HepG2 (cell line): ENCODE results near the gene IGF1. TPM values are rescaled to one million over a fixed set of nuclear protein-coding genes. Genes with fewer than 3 reads are reported as not detected.

Experiments
- ATAC-seq: fragments of 200-7000 bp; cut with Tn5 transposase; 3 replicates; pipeline ENCODE4 v1.9.1; 2020; ENCODE audit warnings: mild to moderate bottlenecking, moderate library complexity
- BruUV-seq: library from RNA; stranded (reverse); fragments of 400-500 nt; replicated peaks from 2 replicates; lab custom pipeline; 2021; lab: Mats Ljungman, UMichigan
- CTCF ChIA-PET: fragments of 300-600 bp; formaldehyde crosslinking; extraction: SDS; loops from one replicate; lab custom pipeline; 2021; ENCODE audit warnings: low total read pairs, inconsistent platforms, low intra/inter-chr PET ratio; lab: Yijun Ruan, JAX
- POLR2A ChIA-PET: fragments of 350-600 bp; sonication (Branson Sonifier 250); formaldehyde crosslinking; loops from one replicate; lab custom pipeline; 2020; ENCODE audit warnings: antibody characterized with exemption, inconsistent platforms; lab: Yijun Ruan, JAX
- DNase-seq: peaks from one replicate; pipeline ENCODE4 v3.0.0-alpha.2; 2015; ENCODE audit warnings: low spot score
- FAIRE-seq: peaks from 3 replicates; lab custom pipeline; 2011; peaks lifted over from hg19 to GRCh38; lab: Jason Lieb, UNC
- H2AFZ ChIP-seq: one replicate; pipeline ENCODE4 v1.6.1; 2011; ENCODE audit warnings: low read length, inconsistent platforms
- H3K27ac ChIP-seq: fragments of 300-600 bp; 3 replicates; pipeline ENCODE4 v1.8.0; 2011; ENCODE audit warnings: mixed run types, mild to moderate bottlenecking, mixed read lengths, low read length, inconsistent platforms; ENCODE audit not compliant: insufficient read depth; ENCODE audit errors: extremely low read length
- H3K27me3 ChIP-seq, 2 experiments: fragments of 200-600 bp in 1 of 2; 2 replicates in 1 of 2; 3 replicates in 1 of 2; pipeline versions ENCODE4 v1.6.0 to v1.8.0; 2011; ENCODE audit warnings: low read length in 2 of 2, mild to moderate bottlenecking in 2 of 2, moderate library complexity in 2 of 2, inconsistent platforms in 1 of 2; ENCODE audit not compliant: insufficient read depth in 2 of 2, control insufficient read depth in 1 of 2
- H3K36me3 ChIP-seq, 2 experiments: fragments of 200-600 bp in 1 of 2; replicated peaks in 1 of 2; 2 replicates in 1 of 2; 3 replicates in 1 of 2; pipeline versions ENCODE4 v1.5.1 to v1.8.0; 2011; ENCODE audit warnings: low read length in 2 of 2, inconsistent platforms in 1 of 2; ENCODE audit not compliant: insufficient read depth in 2 of 2, control insufficient read depth in 1 of 2
- H3K4me1 ChIP-seq: 2 replicates; pipeline ENCODE4 v1.5.1; 2012; ENCODE audit warnings: low read length, inconsistent platforms; ENCODE audit not compliant: insufficient read depth
- H3K4me2 ChIP-seq: 2 replicates; pipeline ENCODE4 v1.6.0; 2011; ENCODE audit warnings: low read depth, low read length, inconsistent platforms
- H3K4me3 ChIP-seq, 3 experiments: fragments of 200-600 bp in 1 of 3; sonication (generic), shearing (Covaris generic) in 1 of 3; replicated peaks in 1 of 3; 2 replicates each; pipeline ENCODE4 v1.5.1; 2011 to 2016; ENCODE audit warnings: low read length in 3 of 3, inconsistent platforms in 2 of 3, low read depth in 2 of 3, mild to moderate bottlenecking in 2 of 3, control low read depth in 1 of 3, mixed read lengths in 1 of 3; ENCODE audit not compliant: insufficient read depth in 1 of 3
- H3K79me2 ChIP-seq: one replicate; pipeline ENCODE4 v1.6.1; 2011; ENCODE audit warnings: low read length, inconsistent platforms; ENCODE audit not compliant: insufficient read depth
- H3K9ac ChIP-seq: 2 replicates; pipeline ENCODE4 v1.6.0; 2011; ENCODE audit warnings: mild to moderate bottlenecking, low read depth, low read length, inconsistent platforms; ENCODE audit not compliant: insufficient read depth
- H3K9me3 ChIP-seq: 2 replicates; pipeline ENCODE4 v1.5.1; 2012; ENCODE audit warnings: mild to moderate bottlenecking, low read length
- H4K20me1 ChIP-seq: 2 replicates; pipeline ENCODE4 v1.6.0; 2011; ENCODE audit warnings: inconsistent platforms, mild to moderate bottlenecking, low read length, moderate library complexity; ENCODE audit not compliant: insufficient read depth
- ARHGAP35 ChIP-seq: sonication (generic); formaldehyde crosslinking; IDR thresholded peaks from 2 replicates; pipeline ENCODE4 v1.9.0; 2022; ENCODE audit warnings: mild to moderate bottlenecking, inconsistent platforms, moderate library complexity, missing genetic modification reagents, borderline replicate concordance
- ELF4 ChIP-seq: sonication (generic); formaldehyde crosslinking; IDR thresholded peaks from 2 replicates; pipeline ENCODE4 v1.5.0; 2020; ENCODE audit warnings: missing genetic modification reagents, mild to moderate bottlenecking, moderate library complexity, borderline replicate concordance
- HIVEP1 ChIP-seq: sonication (generic); formaldehyde crosslinking; IDR thresholded peaks from 2 replicates; pipeline ENCODE4 v1.4.0; 2020; ENCODE audit warnings: mild to moderate bottlenecking, missing genetic modification reagents
- IRX3 ChIP-seq: sonication (generic); formaldehyde crosslinking; IDR thresholded peaks from 2 replicates; pipeline ENCODE4 v1.8.1; 2023; ENCODE audit warnings: mild to moderate bottlenecking, low read depth, missing genetic modification reagents, borderline replicate concordance
- KDM6A ChIP-seq: IDR thresholded peaks from 2 replicates; pipeline ENCODE4 v1.6.1; 2016; ENCODE audit warnings: low read depth
- KLF13 ChIP-seq: sonication (generic); formaldehyde crosslinking; IDR thresholded peaks from 2 replicates; pipeline ENCODE4 v1.4.0; 2020; ENCODE audit warnings: mild to moderate bottlenecking, missing genetic modification reagents
- NFE2 ChIP-seq: sonication (generic); formaldehyde crosslinking; IDR thresholded peaks from 2 replicates; pipeline ENCODE4 v1.4.0; 2020; ENCODE audit warnings: missing genetic modification reagents
- PRMT3 ChIP-seq: sonication (generic); formaldehyde crosslinking; IDR thresholded peaks from 2 replicates; pipeline ENCODE4 v1.8.1; 2022; ENCODE audit warnings: low read depth, mild to moderate bottlenecking, moderate library complexity, missing genetic modification reagents, borderline replicate concordance
- SMAD9 ChIP-seq: sonication (generic); formaldehyde crosslinking; IDR thresholded peaks from 2 replicates; pipeline ENCODE4 v1.5.1; 2020; ENCODE audit warnings: mild to moderate bottlenecking, missing genetic modification reagents
- SMARCE1 ChIP-seq: fragments of 450-650 bp; IDR thresholded peaks from 2 replicates; pipeline ENCODE4 v1.6.1; 2017; ENCODE audit warnings: borderline replicate concordance
- SP140L ChIP-seq: sonication (generic); formaldehyde crosslinking; IDR thresholded peaks from 2 replicates; pipeline ENCODE4 v1.4.0; 2020; ENCODE audit warnings: missing genetic modification reagents, borderline replicate concordance
- YEATS4 ChIP-seq: sonication (generic); formaldehyde crosslinking; IDR thresholded peaks from 2 replicates; pipeline ENCODE4 v1.4.0; 2020; ENCODE audit warnings: missing genetic modification reagents, borderline replicate concordance
- ZC3H4 ChIP-seq: sonication (generic); formaldehyde crosslinking; IDR thresholded peaks from 2 replicates; pipeline ENCODE4 v1.4.0; 2020; ENCODE audit warnings: missing genetic modification reagents, borderline replicate concordance
- ZNF232 ChIP-seq: sonication (generic); formaldehyde crosslinking; IDR thresholded peaks from 2 replicates; pipeline ENCODE4 v1.4.0; 2020; ENCODE audit warnings: missing genetic modification reagents, borderline replicate concordance
- ZNF496 ChIP-seq: sonication (generic); formaldehyde crosslinking; IDR thresholded peaks from 2 replicates; pipeline ENCODE4 v1.8.1; 2023; ENCODE audit warnings: mild to moderate bottlenecking, moderate library complexity, missing genetic modification reagents; ENCODE audit not compliant: insufficient replicate concordance
- WGBS: methylation state at CpG from one replicate; pipeline ENCODE4 v1.1.6; 2017; ENCODE audit warnings: low lambda C conversion rate; 5-methylcytosine and 5-hydroxymethylcytosine counted together
- in situ Hi-C: cut with HindIII; loops from 2 replicates; pipeline ENCODE4 v1.10.0; 2017; ENCODE audit warnings: low pct_unique_long_range_greater_than_20kb; ENCODE audit not compliant: extremely low pct_ligation_motif_present
- intact Hi-C: fragments of 100-400 bp; cut with micrococcal nuclease; formaldehyde crosslinking; loops from one replicate; pipeline ENCODE4 v1.10.0; 2022; ENCODE audit not compliant: unreplicated experiment
- polyA plus RNA-seq, 8 experiments: library from polyadenylated mRNA; depleted of rRNA in 3 of 8; stranded (reverse) in 7 of 8; unstranded in 1 of 8; fragments of >200 nt; fragmentation: Illumina TruSeq in 4 of 8; extraction: Trizol in 4 of 8; gene quantifications; 2 replicates each; pipeline versions ENCODE4 v1.2.1 to v1.2.3, GENCODE V29; 2011 to 2016; ENCODE audit warnings: low read depth in 4 of 8, missing spikeins in 1 of 8, mixed read lengths in 1 of 8; ENCODE audit not compliant: insufficient read depth in 1 of 8
- total RNA-seq, 5 experiments: library from RNA; depleted of rRNA; stranded (reverse); fragments of >200 nt; fragmentation: Illumina TruSeq; extraction: Trizol; gene quantifications; 2 replicates each; pipeline ENCODE4 v1.2.3, GENCODE V29; 2016; ENCODE audit warnings: low read depth in 1 of 5
- TF ChIP-seq, protein P1 (sequence below): sonication (generic); formaldehyde crosslinking; IDR thresholded peaks from 2 replicates; pipeline ENCODE4 v1.4.0; 2020; ENCODE audit warnings: mild to moderate bottlenecking, missing genetic modification reagents
- TF ChIP-seq, protein P2 (sequence below): sonication (generic); formaldehyde crosslinking; IDR thresholded peaks from 2 replicates; pipeline ENCODE4 v1.4.0; 2020; ENCODE audit warnings: missing genetic modification reagents
- TF ChIP-seq, protein P3 (sequence below): sonication (generic); formaldehyde crosslinking; IDR thresholded peaks from 2 replicates; pipeline ENCODE4 v1.4.0; 2020; ENCODE audit warnings: mild to moderate bottlenecking, missing genetic modification reagents
- TF ChIP-seq, protein P4 (sequence below): sonication (generic); formaldehyde crosslinking; IDR thresholded peaks from 2 replicates; pipeline ENCODE4 v1.9.0; 2021; ENCODE audit warnings: missing genetic modification reagents, mild to moderate bottlenecking, borderline replicate concordance
- TF ChIP-seq, protein P5 (sequence below): sonication (generic); formaldehyde crosslinking; IDR thresholded peaks from 2 replicates; pipeline ENCODE4 v1.9.0; 2021; ENCODE audit warnings: missing genetic modification reagents, mild to moderate bottlenecking, borderline replicate concordance

The IGF1 gene
- total and polyA plus RNA-seq, 2 of the 13 experiments (the other 11 are each of a cell fraction or from before 2014, with no cell fraction given): not detected

DNA sequence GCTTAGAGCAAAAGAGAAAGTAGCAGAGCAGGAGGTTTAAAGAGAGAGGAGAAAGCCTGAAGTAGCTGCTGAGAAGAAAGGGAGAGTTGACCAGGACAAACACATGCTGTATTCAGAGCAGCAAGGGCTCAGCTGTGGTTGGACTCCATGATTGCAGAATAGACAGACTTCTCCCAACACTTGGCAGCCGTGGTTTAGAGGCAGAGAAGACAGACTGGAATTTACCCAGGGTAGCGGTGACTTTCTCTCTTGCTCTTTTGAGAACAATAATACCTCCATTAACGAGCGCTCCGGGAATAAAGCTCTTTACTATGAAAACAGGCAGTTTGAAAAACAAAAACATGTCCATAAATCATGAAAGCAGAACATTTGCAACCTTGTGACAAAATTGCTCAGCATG, 21.4 kb upstream of the IGF1 start (continued):
- TF ChIP-seq ELF4 (CRISPR knock-in tag): no peak

DNA sequence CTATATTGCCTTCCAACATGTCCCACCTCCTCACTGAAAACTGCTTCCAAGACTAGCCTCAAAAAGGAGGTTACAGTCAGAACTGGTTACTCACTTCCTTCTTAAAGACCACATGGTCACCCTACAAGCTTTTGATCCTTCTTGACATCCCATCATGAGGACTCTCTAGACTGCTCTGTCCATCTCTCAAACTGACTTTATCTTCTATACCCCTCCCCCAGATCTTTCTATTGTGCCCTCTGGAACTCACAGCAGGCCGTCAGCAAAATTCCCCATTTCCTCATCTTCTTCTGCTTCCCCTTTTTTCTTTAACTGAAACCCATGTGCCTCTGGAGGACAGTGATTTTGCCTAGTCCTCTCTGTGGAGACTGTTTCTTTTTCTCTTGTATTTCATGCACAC, 18.1 kb upstream of the IGF1 start:
- H3K4me1 ChIP-seq: no peaks in the 10 kb centered on the region
- no peaks in the 10 kb centered on the region for H4K20me1 ChIP-seq
- POLR2A ChIA-PET: no interaction called here
- BruUV-seq: no TSS peak
- WGBS: 0% methylated on average over 1 of the region's 1 CpG
- in situ Hi-C loops: loop anchor here (25.0 kb wide), 1 partner anchor 186 kb away; no protein-coding TSS in a partner anchor
- ATAC-seq (no peak), DNase-seq (no peak), FAIRE-seq (no peak)
- intact Hi-C loops: no loop called here
- CTCF ChIA-PET: no interaction called here
- H3K4me2 ChIP-seq: no peak overlapping the region
- H3K9me3 ChIP-seq: no peaks in the 10 kb centered on the region
- no peak overlapping the region for H2AFZ ChIP-seq
- no peaks in the 10 kb centered on the region for H3K79me2 ChIP-seq
- H3K27me3 ChIP-seq: no peaks in the 10 kb centered on the region
- no peak overlapping the region for H3K4me3 ChIP-seq
- no peak overlapping the region for H3K27ac ChIP-seq
- no peak overlapping the region for H3K9ac ChIP-seq
- no peaks in the 10 kb centered on the region for H3K36me3 ChIP-seq
- TF ChIP-seq IRX3: no peak
- no peak for TF ChIP-seq NFE2 (CRISPR knock-in tag)
- TF ChIP-seq ZNF232 (CRISPR knock-in tag): no peak
- TF ChIP-seq SMARCE1: no peak
- no peak for TF ChIP-seq PRMT3 (CRISPR knock-in tag)
- TF ChIP-seq, protein P1, sequence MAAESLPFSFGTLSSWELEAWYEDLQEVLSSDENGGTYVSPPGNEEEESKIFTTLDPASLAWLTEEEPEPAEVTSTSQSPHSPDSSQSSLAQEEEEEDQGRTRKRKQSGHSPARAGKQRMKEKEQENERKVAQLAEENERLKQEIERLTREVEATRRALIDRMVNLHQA (CRISPR knock-in tag): no peak
- no peak for TF ChIP-seq ZC3H4
- TF ChIP-seq, protein P2, sequence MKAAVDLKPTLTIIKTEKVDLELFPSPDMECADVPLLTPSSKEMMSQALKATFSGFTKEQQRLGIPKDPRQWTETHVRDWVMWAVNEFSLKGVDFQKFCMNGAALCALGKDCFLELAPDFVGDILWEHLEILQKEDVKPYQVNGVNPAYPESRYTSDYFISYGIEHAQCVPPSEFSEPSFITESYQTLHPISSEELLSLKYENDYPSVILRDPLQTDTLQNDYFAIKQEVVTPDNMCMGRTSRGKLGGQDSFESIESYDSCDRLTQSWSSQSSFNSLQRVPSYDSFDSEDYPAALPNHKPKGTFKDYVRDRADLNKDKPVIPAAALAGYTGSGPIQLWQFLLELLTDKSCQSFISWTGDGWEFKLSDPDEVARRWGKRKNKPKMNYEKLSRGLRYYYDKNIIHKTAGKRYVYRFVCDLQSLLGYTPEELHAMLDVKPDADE: no peak
- no peak for TF ChIP-seq SP140L (CRISPR knock-in tag)
- TF ChIP-seq YEATS4 (CRISPR knock-in tag): no peak
- TF ChIP-seq KDM6A: no peak
- TF ChIP-seq, protein P3, sequence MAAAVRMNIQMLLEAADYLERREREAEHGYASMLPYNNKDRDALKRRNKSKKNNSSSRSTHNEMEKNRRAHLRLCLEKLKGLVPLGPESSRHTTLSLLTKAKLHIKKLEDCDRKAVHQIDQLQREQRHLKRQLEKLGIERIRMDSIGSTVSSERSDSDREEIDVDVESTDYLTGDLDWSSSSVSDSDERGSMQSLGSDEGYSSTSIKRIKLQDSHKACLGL (CRISPR knock-in tag): no peak
- TF ChIP-seq ZNF496 (CRISPR knock-in tag): no peak
- TF ChIP-seq, protein P4, sequence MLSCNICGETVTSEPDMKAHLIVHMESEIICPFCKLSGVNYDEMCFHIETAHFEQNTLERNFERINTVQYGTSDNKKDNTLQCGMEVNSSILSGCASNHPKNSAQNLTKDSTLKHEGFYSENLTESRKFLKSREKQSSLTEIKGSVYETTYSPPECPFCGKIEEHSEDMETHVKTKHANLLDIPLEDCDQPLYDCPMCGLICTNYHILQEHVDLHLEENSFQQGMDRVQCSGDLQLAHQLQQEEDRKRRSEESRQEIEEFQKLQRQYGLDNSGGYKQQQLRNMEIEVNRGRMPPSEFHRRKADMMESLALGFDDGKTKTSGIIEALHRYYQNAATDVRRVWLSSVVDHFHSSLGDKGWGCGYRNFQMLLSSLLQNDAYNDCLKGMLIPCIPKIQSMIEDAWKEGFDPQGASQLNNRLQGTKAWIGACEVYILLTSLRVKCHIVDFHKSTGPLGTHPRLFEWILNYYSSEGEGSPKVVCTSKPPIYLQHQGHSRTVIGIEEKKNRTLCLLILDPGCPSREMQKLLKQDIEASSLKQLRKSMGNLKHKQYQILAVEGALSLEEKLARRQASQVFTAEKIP (CRISPR knock-in tag): no peak
- no peak for TF ChIP-seq SMAD9
- no peak for TF ChIP-seq HIVEP1 (CRISPR knock-in tag)
- TF ChIP-seq KLF13 (CRISPR knock-in tag): no peak
- TF ChIP-seq ARHGAP35 (CRISPR knock-in tag): no peak
- TF ChIP-seq, protein P5, sequence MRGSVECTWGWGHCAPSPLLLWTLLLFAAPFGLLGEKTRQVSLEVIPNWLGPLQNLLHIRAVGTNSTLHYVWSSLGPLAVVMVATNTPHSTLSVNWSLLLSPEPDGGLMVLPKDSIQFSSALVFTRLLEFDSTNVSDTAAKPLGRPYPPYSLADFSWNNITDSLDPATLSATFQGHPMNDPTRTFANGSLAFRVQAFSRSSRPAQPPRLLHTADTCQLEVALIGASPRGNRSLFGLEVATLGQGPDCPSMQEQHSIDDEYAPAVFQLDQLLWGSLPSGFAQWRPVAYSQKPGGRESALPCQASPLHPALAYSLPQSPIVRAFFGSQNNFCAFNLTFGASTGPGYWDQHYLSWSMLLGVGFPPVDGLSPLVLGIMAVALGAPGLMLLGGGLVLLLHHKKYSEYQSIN (CRISPR knock-in tag): no peak
